ENCODE results near the gene PGS1.

- no peak for TF ChIP-seq CTCF (conservative IDR thresholded peaks at IDR 0.05 in 1 of 2, IDR thresholded peaks at IDR 0.05 in 1 of 2; ENCODE audit: low read depth in 1 of 2, low read length in 2 of 2)
- TF ChIP-seq EZH2 (IDR thresholded peaks at IDR 0.05; ENCODE audit: low read length, missing control alignments), result no peak
These were observed 73.3 kb downstream of the PGS1 start for GRCh38 chr17:78451753-78452152.
